ENCODE data around the gene ATP2C2.

The ATP2C2 gene

DNA sequence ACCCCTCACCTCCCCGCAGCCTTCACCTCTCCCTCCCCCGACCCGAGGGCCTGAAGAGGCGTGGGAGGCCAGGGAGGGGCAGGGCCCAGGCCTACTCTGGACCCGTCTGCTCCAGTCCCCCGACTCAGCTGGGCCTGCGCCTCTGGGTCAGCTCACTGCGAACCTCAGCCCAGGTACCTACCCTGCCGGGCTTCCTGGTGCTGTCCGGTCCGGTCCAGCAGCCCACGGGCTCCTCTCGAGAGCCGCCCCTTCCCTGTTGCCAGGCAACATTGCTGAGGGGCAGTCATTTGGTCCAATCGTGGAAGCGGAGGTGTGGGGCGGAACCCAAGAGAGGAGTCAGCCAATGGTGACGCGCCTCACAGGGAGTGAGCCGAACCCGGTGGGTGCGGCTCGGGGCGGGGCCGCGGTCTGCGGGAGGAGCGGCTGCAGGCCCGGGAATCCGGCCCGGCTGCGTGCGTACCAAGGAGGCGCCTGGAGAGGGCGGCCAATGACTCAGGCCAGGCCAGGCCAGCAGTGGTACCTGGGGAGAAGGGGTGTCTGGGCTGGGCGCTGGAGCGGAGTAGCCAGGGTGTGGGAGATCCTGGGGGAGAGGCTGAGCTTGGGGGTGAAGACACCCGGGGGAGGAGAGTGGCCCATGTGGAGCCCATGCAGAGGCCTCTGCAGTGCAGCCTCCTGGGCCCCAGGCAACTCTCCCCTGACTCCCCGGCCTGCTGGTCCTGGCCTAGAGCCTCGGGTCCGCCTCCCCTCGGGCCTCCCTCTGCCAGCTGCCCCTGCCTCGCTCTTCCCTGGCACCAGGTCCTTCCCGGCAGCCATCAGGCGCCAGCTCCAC is 136.3 kb downstream of the ATP2C2 start, which contains the start of gene MEAK7 (continued):
- TF ChIP-seq ZNF600 (tag by site-specific recombination; IDR thresholded peaks at IDR 0.05) (peak; percentile 72), ZNF837 (tag by site-specific recombination; IDR thresholded peaks at IDR 0.05) (no peak), ZNF114 (tag by site-specific recombination; IDR thresholded peaks at IDR 0.05) (no peak), SP7 (tag by site-specific recombination; IDR thresholded peaks at IDR 0.05) (peak; percentile 45; the same call in 1 of the 2 replicates), ZNF19 (tag by site-specific recombination; IDR thresholded peaks at IDR 0.05; ENCODE audit: low read depth) (no peak), ZEB2 (tag by site-specific recombination; IDR thresholded peaks at IDR 0.05) (peak; percentile 73; the same call in 1 of the 2 replicates), ZBTB20 (tag by site-specific recombination; IDR thresholded peaks at IDR 0.05) (peak; percentile 92), ZNF544 (tag by site-specific recombination; IDR thresholded peaks at IDR 0.05) (no peak), YY1 (tag by site-specific recombination; IDR thresholded peaks at IDR 0.05) (no peak), ZFP37 (tag by site-specific recombination; IDR thresholded peaks at IDR 0.05) (no peak), SCRT1 (tag by site-specific recombination; IDR thresholded peaks at IDR 0.05; ENCODE audit: borderline replicate concordance) (no peak), ZNF302 (tag by site-specific recombination; IDR thresholded peaks at IDR 0.05; ENCODE audit: low read depth) (no peak), FEZF1 (tag by site-specific recombination; IDR thresholded peaks at IDR 0.05) (no peak), EGR2 (tag by site-specific recombination; IDR thresholded peaks at IDR 0.05; ENCODE audit: low read depth) (peak; percentile 59), ZNF521 (tag by site-specific recombination; IDR thresholded peaks at IDR 0.05) (no peak), ZNF561 (tag by site-specific recombination; IDR thresholded peaks at IDR 0.05; ENCODE audit: borderline replicate concordance) (no peak), ZNF660 (tag by site-specific recombination; IDR thresholded peaks at IDR 0.05) (no peak), OVOL3 (tag by site-specific recombination; IDR thresholded peaks at IDR 0.05) (no peak), ZIC2 (tag by site-specific recombination; IDR thresholded peaks at IDR 0.05) (peak; percentile 93), ZSCAN30 (tag by site-specific recombination; IDR thresholded peaks at IDR 0.05) (peak; percentile 38; the same call in 1 of the 2 replicates), GLI4 (tag by site-specific recombination; IDR thresholded peaks at IDR 0.05) (no peak)
- TF ChIP-seq, protein P1, sequence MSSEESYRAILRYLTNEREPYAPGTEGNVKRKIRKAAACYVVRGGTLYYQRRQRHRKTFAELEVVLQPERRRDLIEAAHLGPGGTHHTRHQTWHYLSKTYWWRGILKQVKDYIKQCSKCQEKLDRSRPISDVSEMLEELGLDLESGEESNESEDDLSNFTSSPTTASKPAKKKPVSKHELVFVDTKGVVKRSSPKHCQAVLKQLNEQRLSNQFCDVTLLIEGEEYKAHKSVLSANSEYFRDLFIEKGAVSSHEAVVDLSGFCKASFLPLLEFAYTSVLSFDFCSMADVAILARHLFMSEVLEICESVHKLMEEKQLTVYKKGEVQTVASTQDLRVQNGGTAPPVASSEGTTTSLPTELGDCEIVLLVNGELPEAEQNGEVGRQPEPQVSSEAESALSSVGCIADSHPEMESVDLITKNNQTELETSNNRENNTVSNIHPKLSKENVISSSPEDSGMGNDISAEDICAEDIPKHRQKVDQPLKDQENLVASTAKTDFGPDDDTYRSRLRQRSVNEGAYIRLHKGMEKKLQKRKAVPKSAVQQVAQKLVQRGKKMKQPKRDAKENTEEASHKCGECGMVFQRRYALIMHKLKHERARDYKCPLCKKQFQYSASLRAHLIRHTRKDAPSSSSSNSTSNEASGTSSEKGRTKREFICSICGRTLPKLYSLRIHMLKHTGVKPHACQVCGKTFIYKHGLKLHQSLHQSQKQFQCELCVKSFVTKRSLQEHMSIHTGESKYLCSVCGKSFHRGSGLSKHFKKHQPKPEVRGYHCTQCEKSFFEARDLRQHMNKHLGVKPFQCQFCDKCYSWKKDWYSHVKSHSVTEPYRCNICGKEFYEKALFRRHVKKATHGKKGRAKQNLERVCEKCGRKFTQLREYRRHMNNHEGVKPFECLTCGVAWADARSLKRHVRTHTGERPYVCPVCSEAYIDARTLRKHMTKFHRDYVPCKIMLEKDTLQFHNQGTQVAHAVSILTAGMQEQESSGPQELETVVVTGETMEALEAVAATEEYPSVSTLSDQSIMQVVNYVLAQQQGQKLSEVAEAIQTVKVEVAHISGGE (tag by site-specific recombination; conservative IDR thresholded peaks at IDR 0.05; ENCODE audit: low read depth): peak; percentile 36; the same call in 1 of the 2 replicates
- TF ChIP-seq, protein P2, sequence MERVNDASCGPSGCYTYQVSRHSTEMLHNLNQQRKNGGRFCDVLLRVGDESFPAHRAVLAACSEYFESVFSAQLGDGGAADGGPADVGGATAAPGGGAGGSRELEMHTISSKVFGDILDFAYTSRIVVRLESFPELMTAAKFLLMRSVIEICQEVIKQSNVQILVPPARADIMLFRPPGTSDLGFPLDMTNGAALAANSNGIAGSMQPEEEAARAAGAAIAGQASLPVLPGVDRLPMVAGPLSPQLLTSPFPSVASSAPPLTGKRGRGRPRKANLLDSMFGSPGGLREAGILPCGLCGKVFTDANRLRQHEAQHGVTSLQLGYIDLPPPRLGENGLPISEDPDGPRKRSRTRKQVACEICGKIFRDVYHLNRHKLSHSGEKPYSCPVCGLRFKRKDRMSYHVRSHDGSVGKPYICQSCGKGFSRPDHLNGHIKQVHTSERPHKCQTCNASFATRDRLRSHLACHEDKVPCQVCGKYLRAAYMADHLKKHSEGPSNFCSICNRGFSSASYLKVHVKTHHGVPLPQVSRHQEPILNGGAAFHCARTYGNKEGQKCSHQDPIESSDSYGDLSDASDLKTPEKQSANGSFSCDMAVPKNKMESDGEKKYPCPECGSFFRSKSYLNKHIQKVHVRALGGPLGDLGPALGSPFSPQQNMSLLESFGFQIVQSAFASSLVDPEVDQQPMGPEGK (tag by site-specific recombination; IDR thresholded peaks at IDR 0.05): peak; percentile 55; the same call in 1 of the 2 replicates
- TF ChIP-seq, protein P3, sequence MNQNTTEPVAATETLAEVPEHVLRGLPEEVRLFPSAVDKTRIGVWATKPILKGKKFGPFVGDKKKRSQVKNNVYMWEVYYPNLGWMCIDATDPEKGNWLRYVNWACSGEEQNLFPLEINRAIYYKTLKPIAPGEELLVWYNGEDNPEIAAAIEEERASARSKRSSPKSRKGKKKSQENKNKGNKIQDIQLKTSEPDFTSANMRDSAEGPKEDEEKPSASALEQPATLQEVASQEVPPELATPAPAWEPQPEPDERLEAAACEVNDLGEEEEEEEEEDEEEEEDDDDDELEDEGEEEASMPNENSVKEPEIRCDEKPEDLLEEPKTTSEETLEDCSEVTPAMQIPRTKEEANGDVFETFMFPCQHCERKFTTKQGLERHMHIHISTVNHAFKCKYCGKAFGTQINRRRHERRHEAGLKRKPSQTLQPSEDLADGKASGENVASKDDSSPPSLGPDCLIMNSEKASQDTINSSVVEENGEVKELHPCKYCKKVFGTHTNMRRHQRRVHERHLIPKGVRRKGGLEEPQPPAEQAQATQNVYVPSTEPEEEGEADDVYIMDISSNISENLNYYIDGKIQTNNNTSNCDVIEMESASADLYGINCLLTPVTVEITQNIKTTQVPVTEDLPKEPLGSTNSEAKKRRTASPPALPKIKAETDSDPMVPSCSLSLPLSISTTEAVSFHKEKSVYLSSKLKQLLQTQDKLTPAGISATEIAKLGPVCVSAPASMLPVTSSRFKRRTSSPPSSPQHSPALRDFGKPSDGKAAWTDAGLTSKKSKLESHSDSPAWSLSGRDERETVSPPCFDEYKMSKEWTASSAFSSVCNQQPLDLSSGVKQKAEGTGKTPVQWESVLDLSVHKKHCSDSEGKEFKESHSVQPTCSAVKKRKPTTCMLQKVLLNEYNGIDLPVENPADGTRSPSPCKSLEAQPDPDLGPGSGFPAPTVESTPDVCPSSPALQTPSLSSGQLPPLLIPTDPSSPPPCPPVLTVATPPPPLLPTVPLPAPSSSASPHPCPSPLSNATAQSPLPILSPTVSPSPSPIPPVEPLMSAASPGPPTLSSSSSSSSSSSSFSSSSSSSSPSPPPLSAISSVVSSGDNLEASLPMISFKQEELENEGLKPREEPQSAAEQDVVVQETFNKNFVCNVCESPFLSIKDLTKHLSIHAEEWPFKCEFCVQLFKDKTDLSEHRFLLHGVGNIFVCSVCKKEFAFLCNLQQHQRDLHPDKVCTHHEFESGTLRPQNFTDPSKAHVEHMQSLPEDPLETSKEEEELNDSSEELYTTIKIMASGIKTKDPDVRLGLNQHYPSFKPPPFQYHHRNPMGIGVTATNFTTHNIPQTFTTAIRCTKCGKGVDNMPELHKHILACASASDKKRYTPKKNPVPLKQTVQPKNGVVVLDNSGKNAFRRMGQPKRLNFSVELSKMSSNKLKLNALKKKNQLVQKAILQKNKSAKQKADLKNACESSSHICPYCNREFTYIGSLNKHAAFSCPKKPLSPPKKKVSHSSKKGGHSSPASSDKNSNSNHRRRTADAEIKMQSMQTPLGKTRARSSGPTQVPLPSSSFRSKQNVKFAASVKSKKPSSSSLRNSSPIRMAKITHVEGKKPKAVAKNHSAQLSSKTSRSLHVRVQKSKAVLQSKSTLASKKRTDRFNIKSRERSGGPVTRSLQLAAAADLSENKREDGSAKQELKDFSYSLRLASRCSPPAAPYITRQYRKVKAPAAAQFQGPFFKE (tag by site-specific recombination; IDR thresholded peaks at IDR 0.05; ENCODE audit: borderline replicate concordance): no peak
- TF ChIP-seq, protein P4, sequence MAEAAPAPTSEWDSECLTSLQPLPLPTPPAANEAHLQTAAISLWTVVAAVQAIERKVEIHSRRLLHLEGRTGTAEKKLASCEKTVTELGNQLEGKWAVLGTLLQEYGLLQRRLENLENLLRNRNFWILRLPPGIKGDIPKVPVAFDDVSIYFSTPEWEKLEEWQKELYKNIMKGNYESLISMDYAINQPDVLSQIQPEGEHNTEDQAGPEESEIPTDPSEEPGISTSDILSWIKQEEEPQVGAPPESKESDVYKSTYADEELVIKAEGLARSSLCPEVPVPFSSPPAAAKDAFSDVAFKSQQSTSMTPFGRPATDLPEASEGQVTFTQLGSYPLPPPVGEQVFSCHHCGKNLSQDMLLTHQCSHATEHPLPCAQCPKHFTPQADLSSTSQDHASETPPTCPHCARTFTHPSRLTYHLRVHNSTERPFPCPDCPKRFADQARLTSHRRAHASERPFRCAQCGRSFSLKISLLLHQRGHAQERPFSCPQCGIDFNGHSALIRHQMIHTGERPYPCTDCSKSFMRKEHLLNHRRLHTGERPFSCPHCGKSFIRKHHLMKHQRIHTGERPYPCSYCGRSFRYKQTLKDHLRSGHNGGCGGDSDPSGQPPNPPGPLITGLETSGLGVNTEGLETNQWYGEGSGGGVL (tag by site-specific recombination; IDR thresholded peaks at IDR 0.05): peak; percentile 66

Measured in HEK293 (cell line).